ENCODE results near the gene TMEM183A.

Gene TMEM183A

DNA sequence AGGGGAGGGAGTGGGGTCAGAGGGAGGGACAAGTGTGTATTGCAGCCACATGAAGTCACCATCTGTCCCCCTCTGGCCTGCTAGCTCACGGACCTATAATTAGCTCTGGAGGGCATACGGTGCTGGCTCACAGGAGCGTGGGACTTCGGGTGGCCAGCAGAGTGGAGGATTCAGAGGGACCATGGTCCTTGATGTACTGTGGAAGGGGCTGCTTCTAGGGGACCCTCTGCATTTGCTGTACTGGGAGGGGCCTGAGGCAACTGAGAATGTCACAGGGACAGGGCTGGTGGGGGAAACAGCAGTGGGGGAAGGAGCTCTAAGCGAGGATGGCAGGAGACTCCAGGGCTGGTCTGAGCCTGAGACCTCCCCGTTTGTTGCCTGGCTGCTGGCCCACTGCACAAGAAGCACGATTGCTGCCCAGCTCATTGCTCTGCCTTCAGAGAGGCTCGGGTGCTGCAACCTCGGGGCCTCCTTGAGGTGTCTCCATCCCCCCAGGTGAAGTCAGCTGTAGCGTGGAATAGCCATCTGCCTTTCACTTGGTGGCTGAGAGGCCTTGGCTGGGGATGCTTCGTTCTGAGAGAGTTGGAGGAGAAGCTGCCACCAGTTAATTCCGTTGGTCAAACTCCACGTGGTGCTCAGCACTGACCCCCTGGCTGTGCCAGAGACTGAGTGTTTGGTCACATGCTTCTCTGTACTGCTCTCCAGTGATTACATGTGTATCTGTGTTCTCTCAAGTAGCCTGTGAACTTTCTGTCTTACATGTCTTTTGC is 21.8 kb downstream of the TMEM183A start:
- TF ChIP-seq, protein P1, sequence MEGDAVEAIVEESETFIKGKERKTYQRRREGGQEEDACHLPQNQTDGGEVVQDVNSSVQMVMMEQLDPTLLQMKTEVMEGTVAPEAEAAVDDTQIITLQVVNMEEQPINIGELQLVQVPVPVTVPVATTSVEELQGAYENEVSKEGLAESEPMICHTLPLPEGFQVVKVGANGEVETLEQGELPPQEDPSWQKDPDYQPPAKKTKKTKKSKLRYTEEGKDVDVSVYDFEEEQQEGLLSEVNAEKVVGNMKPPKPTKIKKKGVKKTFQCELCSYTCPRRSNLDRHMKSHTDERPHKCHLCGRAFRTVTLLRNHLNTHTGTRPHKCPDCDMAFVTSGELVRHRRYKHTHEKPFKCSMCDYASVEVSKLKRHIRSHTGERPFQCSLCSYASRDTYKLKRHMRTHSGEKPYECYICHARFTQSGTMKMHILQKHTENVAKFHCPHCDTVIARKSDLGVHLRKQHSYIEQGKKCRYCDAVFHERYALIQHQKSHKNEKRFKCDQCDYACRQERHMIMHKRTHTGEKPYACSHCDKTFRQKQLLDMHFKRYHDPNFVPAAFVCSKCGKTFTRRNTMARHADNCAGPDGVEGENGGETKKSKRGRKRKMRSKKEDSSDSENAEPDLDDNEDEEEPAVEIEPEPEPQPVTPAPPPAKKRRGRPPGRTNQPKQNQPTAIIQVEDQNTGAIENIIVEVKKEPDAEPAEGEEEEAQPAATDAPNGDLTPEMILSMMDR (IDR thresholded peaks at IDR 0.05; ENCODE audit: extremely low read depth, insufficient read depth, missing control alignments), result no peak
- in situ Hi-C loops (cut with MboI; ENCODE audit: low pct_unique_long_range_greater_than_20kb, low sequenced_read_pairs, unreplicated experiment), result no loop called here
- DNase-seq (ENCODE audit: low spot score), result no peak

DNA sequence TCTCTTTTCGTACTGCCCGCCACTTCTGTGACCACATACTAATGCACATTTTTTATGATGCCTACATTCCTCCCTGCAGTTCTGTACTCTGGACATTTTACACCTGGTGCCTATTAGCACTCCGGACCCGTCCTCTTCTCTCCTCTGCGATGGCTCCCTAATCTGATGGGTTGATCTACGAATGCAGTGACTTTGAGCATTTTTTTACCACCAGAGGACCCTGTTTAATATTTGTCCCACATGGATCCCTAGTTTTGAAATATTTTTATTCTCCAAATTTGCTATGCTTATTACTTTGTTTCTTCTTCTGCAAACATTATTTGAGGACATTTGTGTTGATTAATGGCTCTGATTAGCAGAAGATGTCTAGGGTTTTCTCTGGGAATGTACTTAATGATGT is 24.3 kb downstream of the TMEM183A start:
- DNase-seq (ENCODE audit: low spot score), result no peak
- in situ Hi-C loops (cut with MboI; ENCODE audit: low pct_unique_long_range_greater_than_20kb, low sequenced_read_pairs, unreplicated experiment), result loop anchor here (10.0 kb wide), 1 partner anchor 193 kb away; the partner anchor contains the start of gene CHIT1
- TF ChIP-seq, protein P1 (IDR thresholded peaks at IDR 0.05; ENCODE audit: extremely low read depth, insufficient read depth, missing control alignments), result peak; percentile 17

DNA sequence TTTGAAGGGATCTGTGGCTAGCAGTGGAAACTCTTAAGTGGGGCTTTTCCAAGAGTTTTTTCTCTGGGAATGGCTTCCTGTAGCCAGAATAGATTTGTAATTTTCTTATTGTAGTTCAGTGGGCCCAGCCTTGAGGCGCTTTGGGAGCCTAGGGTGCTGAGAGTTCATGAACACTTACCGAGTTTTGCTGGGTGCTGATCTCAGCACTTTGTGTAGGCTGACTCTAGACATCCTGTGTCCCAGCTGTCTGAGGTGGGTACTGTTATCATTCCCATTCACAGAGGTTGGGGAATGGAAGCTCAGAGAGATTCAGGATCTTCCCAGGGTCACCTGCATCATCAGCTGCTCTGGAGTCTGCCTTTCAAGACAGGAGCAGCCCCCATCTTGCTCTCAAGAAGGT is 26.1 kb downstream of the TMEM183A start:
- in situ Hi-C loops (cut with MboI; ENCODE audit: low pct_unique_long_range_greater_than_20kb, low sequenced_read_pairs, unreplicated experiment), result loop anchor here (10.0 kb wide), 1 partner anchor 192 kb away; the partner anchor contains the start of gene CHIT1
- TF ChIP-seq, protein P1 (IDR thresholded peaks at IDR 0.05; ENCODE audit: extremely low read depth, insufficient read depth, missing control alignments), result no peak
- DNase-seq (ENCODE audit: low spot score), result no peak

DNA sequence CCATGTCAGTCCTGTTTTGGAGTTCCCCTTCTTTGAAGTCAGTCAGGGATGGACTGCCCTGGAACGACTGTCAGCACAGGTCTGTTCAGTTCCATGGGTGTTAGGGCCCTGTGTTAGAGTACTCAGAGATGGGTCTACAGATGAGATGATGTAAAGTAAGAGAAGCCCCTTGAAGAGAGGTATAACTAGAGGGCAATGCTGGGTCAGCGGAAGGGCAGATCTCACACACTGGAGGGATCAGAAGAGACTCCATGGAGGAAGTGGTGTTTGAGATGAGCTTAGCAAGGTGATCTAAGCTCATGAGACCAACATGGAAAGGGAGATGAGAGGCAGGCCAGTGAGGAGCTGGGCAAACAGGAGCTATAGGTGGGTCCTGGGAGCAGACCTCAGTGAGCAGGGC is 26.7 kb downstream of the TMEM183A start:
- no peak for DNase-seq (ENCODE audit: low spot score)
- TF ChIP-seq, protein P1 (IDR thresholded peaks at IDR 0.05; ENCODE audit: extremely low read depth, insufficient read depth, missing control alignments), result no peak
- in situ Hi-C loops (cut with MboI; ENCODE audit: low pct_unique_long_range_greater_than_20kb, low sequenced_read_pairs, unreplicated experiment), result loop anchor here (10.0 kb wide), 1 partner anchor 191 kb away; the partner anchor contains the start of gene CHIT1

- DNase-seq (ENCODE audit: low spot score), result no peak
- in situ Hi-C loops (cut with MboI; ENCODE audit: low pct_unique_long_range_greater_than_20kb, low sequenced_read_pairs, unreplicated experiment), result loop anchor here (10.0 kb wide), 1 partner anchor 190 kb away; the partner anchor contains the start of gene CHIT1
- TF ChIP-seq, protein P1 (IDR thresholded peaks at IDR 0.05; ENCODE audit: extremely low read depth, insufficient read depth, missing control alignments), result no peak
These were observed 27.4 kb downstream of the TMEM183A start for GRCh38 chr1:203034422-203035110.

DNA sequence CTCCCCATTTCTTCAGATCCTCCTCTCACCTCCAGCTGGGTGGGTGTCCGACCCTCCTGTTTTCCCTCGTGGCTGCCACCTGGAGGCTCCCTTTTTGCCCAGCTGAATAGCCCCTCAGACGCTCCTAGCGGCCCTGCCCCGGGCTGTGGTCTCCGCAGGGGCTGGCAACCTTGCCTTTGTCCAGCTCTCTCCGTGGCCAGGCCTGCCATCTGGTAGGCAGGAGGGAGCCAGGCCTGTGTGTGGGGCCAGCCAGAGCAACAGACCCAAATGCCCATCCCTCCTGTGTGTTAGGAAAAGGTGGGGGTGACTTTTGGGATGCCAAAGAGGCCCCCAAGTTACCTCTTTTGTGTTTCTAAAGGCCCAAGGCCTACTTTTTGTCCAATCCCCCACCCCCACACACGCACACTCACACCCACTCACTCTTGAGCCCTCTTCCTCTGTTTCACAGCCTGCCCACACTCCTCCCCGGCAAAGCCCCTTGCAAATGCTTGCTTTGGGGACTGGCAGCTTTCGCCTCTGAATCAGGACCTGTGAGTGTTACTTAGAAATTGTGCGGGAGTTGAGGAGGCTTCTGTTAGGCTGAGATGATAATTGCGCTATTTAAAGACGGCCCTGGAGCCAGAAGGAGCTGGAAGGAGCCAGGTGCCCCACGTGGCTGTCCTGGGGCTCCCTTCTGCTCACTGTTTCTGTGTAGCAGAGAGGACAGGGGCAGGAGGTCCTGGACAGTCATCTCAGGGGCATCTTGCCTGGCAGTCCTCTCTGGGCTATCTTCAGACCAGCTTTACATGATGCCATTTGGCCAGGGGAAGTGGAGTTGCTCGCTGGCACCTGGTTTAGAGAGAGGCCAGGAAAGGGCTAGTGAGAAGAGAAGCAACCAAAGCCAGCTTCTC is 28.2 kb downstream of the TMEM183A start:
- DNase-seq (ENCODE audit: low spot score), result no peak
- in situ Hi-C loops (cut with MboI; ENCODE audit: low pct_unique_long_range_greater_than_20kb, low sequenced_read_pairs, unreplicated experiment), result loop anchor here (10.0 kb wide), 1 partner anchor 189 kb away; the partner anchor contains the start of gene CHIT1
- TF ChIP-seq, protein P1 (IDR thresholded peaks at IDR 0.05; ENCODE audit: extremely low read depth, insufficient read depth, missing control alignments), result no peak

Data from GM13977 (cell line).